K562 (cell line): ENCODE results near the gene DRC3. TPM values are rescaled to one million over a fixed set of nuclear protein-coding genes. Genes with fewer than 3 reads are reported as not detected.
A peak's percentile ranks its signal among the peaks of the same experiment; 100 is the strongest.

Source experiments
- BRD9 ChIP-seq: fragments of 450-650 bp; IDR thresholded peaks from 2 replicates; pipeline ENCODE4 v1.6.1; 2018; ENCODE audit warnings: low read depth; ENCODE audit not compliant: partially characterized antibody
- CEBPB ChIP-seq: fragments of 450-650 bp; IDR thresholded peaks from 2 replicates; pipeline ENCODE4 v1.6.1; 2016; ENCODE audit warnings: missing genetic modification characterization, missing compliant biosample characterization
- FOXK2 ChIP-seq, 2 experiments: fragments of 450-650 bp; IDR thresholded peaks in 1 of 2; conservative IDR thresholded peaks in 1 of 2; 2 replicates each; pipeline ENCODE4 v1.6.1; 2016; ENCODE audit warnings: low read depth in 2 of 2, mild to moderate bottlenecking in 1 of 2
- KLF6 ChIP-seq: fragments of 250-450 bp; sonication (Bioruptor Pico); IDR thresholded peaks from 2 replicates; pipeline ENCODE4 v1.4.0; 2020; ENCODE audit warnings: mild to moderate bottlenecking, moderate library complexity, borderline replicate concordance
- MED1 ChIP-seq: sonication (generic); formaldehyde crosslinking; IDR thresholded peaks from 2 replicates; pipeline ENCODE4 v1.8.1; 2023; ENCODE audit warnings: missing genetic modification reagents, borderline replicate concordance
- MTA1 ChIP-seq: fragments of 450-650 bp; IDR thresholded peaks from 2 replicates; pipeline ENCODE4 v1.6.1; 2017; ENCODE audit warnings: borderline replicate concordance
- SETDB1 ChIP-seq: IDR thresholded peaks from one replicate; pipeline ENCODE4 v1.6.1; 2012; ENCODE audit warnings: low read length, control low read depth, inconsistent platforms
- TAL1 ChIP-seq: fragments of 450-650 bp; IDR thresholded peaks from 2 replicates; pipeline ENCODE4 v1.6.1; 2016; ENCODE audit warnings: mild to moderate bottlenecking
- polyA plus RNA-seq, 8 experiments: library from polyadenylated mRNA; depleted of rRNA in 4 of 8; stranded (reverse) in 5 of 8; unstranded in 3 of 8; fragments of >200 nt; fragmentation: Nextera tagmentation in 2 of 8; fragmentation: Illumina TruSeq in 1 of 8; extraction: Ambion mirVana in 2 of 8; extraction: Trizol in 1 of 8; gene quantifications; 2 replicates each; pipeline versions ENCODE4 v1.2.1 to v1.2.3, GENCODE V29; 2011 to 2014; ENCODE audit warnings: inconsistent platforms in 1 of 8, missing spikeins in 1 of 8
- total RNA-seq, 7 experiments: library from RNA; depleted of rRNA in 6 of 7; stranded (reverse); fragments of >200 nt in 6 of 7; fragmentation: Illumina TruSeq in 2 of 7; extraction: Trizol in 2 of 7; gene quantifications; 2 replicates each; pipeline versions ENCODE4 v1.2.1 to v1.2.3, GENCODE V29; 2011 to 2021; ENCODE audit warnings: low replicate concordance in 1 of 7
- TF ChIP-seq, protein P1 (sequence below): IDR thresholded peaks from 2 replicates; pipeline ENCODE4 v1.6.1; 2016; ENCODE audit warnings: missing genetic modification characterization, missing compliant biosample characterization
- TF ChIP-seq, protein P2 (sequence below): IDR thresholded peaks from 2 replicates; pipeline ENCODE4 v1.6.1; 2011; ENCODE audit not compliant: insufficient read length; ENCODE audit errors: extremely low read depth
- TF ChIP-seq, protein P3 (sequence below): sonication (generic); formaldehyde crosslinking; IDR thresholded peaks from 2 replicates; pipeline ENCODE4 v1.9.0; 2022; ENCODE audit warnings: mild to moderate bottlenecking, missing genetic modification reagents
- TF ChIP-seq, protein P4 (sequence below): conservative IDR thresholded peaks from 2 replicates; pipeline ENCODE4 v1.6.1; 2011; ENCODE audit warnings: low read depth, mild to moderate bottlenecking, low read length; ENCODE audit not compliant: control insufficient read depth
- TF ChIP-seq, protein P5 (sequence below): fragments of 200-600 bp; sonication (generic); IDR thresholded peaks from one replicate; pipeline ENCODE4 v1.6.1; 2012; ENCODE audit warnings: mild to moderate bottlenecking, low read depth, low read length, inconsistent platforms

DRC3 gene
- total and polyA plus RNA-seq, 9 of the 15 experiments (the other 6 are each of a cell fraction or from before 2014, with no cell fraction given) = 0.10 to 0.84 (median 0.30) TPM; not detected in 3

DNA sequence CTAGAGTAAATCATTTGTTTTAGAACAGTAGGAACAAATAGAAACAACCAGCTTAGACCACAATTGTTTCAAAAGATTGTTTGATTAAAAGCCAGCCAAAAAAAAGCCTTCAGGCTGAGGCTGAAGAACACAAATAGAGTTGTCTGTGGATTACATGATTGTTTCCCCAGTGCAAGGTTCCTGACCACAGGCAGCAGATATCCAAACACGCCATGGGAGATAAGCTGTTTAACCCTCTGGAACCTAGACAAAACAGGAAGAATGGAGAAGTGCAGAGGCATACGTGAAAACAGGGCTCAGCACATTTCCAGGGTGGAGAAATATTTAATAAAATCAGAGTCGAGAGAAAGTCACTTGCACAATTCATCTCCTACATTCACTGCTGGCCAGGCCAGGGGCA is 45.3 kb downstream of the DRC3 start (continued):
- TF ChIP-seq FOXK2 (conservative IDR thresholded peaks at IDR 0.05 in 1 of 2, IDR thresholded peaks at IDR 0.05 in 1 of 2; ENCODE audit: low read depth in 2 of 2) = 0 out of 4 replicates have a peak, but pooled peaks of 1 of the 2 experiments have one; percentile 28
- no peak for TF ChIP-seq SETDB1
- no peak for TF ChIP-seq KLF6 (CRISPR knock-in tag)
- TF ChIP-seq CEBPB (tag) = no peak
- TF ChIP-seq, protein P1, sequence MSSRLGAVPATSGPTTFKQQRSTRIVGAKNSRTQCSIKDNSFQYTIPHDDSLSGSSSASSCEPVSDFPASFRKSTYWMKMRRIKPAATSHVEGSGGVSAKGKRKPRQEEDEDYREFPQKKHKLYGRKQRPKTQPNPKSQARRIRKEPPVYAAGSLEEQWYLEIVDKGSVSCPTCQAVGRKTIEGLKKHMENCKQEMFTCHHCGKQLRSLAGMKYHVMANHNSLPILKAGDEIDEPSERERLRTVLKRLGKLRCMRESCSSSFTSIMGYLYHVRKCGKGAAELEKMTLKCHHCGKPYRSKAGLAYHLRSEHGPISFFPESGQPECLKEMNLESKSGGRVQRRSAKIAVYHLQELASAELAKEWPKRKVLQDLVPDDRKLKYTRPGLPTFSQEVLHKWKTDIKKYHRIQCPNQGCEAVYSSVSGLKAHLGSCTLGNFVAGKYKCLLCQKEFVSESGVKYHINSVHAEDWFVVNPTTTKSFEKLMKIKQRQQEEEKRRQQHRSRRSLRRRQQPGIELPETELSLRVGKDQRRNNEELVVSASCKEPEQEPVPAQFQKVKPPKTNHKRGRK (tag) = no peak
- TF ChIP-seq MTA1 = no peak
- no peak for TF ChIP-seq BRD9
- TF ChIP-seq, protein P2, sequence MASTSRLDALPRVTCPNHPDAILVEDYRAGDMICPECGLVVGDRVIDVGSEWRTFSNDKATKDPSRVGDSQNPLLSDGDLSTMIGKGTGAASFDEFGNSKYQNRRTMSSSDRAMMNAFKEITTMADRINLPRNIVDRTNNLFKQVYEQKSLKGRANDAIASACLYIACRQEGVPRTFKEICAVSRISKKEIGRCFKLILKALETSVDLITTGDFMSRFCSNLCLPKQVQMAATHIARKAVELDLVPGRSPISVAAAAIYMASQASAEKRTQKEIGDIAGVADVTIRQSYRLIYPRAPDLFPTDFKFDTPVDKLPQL = no peak
- no peak for TF ChIP-seq MED1 (CRISPR knock-in tag)
- TF ChIP-seq, protein P3, sequence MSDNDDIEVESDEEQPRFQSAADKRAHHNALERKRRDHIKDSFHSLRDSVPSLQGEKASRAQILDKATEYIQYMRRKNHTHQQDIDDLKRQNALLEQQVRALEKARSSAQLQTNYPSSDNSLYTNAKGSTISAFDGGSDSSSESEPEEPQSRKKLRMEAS (CRISPR knock-in tag) = no peak
- TF ChIP-seq, protein P4, sequence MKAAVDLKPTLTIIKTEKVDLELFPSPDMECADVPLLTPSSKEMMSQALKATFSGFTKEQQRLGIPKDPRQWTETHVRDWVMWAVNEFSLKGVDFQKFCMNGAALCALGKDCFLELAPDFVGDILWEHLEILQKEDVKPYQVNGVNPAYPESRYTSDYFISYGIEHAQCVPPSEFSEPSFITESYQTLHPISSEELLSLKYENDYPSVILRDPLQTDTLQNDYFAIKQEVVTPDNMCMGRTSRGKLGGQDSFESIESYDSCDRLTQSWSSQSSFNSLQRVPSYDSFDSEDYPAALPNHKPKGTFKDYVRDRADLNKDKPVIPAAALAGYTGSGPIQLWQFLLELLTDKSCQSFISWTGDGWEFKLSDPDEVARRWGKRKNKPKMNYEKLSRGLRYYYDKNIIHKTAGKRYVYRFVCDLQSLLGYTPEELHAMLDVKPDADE = no peak
- peak; percentile 72 for TF ChIP-seq TAL1
- TF ChIP-seq, protein P5, sequence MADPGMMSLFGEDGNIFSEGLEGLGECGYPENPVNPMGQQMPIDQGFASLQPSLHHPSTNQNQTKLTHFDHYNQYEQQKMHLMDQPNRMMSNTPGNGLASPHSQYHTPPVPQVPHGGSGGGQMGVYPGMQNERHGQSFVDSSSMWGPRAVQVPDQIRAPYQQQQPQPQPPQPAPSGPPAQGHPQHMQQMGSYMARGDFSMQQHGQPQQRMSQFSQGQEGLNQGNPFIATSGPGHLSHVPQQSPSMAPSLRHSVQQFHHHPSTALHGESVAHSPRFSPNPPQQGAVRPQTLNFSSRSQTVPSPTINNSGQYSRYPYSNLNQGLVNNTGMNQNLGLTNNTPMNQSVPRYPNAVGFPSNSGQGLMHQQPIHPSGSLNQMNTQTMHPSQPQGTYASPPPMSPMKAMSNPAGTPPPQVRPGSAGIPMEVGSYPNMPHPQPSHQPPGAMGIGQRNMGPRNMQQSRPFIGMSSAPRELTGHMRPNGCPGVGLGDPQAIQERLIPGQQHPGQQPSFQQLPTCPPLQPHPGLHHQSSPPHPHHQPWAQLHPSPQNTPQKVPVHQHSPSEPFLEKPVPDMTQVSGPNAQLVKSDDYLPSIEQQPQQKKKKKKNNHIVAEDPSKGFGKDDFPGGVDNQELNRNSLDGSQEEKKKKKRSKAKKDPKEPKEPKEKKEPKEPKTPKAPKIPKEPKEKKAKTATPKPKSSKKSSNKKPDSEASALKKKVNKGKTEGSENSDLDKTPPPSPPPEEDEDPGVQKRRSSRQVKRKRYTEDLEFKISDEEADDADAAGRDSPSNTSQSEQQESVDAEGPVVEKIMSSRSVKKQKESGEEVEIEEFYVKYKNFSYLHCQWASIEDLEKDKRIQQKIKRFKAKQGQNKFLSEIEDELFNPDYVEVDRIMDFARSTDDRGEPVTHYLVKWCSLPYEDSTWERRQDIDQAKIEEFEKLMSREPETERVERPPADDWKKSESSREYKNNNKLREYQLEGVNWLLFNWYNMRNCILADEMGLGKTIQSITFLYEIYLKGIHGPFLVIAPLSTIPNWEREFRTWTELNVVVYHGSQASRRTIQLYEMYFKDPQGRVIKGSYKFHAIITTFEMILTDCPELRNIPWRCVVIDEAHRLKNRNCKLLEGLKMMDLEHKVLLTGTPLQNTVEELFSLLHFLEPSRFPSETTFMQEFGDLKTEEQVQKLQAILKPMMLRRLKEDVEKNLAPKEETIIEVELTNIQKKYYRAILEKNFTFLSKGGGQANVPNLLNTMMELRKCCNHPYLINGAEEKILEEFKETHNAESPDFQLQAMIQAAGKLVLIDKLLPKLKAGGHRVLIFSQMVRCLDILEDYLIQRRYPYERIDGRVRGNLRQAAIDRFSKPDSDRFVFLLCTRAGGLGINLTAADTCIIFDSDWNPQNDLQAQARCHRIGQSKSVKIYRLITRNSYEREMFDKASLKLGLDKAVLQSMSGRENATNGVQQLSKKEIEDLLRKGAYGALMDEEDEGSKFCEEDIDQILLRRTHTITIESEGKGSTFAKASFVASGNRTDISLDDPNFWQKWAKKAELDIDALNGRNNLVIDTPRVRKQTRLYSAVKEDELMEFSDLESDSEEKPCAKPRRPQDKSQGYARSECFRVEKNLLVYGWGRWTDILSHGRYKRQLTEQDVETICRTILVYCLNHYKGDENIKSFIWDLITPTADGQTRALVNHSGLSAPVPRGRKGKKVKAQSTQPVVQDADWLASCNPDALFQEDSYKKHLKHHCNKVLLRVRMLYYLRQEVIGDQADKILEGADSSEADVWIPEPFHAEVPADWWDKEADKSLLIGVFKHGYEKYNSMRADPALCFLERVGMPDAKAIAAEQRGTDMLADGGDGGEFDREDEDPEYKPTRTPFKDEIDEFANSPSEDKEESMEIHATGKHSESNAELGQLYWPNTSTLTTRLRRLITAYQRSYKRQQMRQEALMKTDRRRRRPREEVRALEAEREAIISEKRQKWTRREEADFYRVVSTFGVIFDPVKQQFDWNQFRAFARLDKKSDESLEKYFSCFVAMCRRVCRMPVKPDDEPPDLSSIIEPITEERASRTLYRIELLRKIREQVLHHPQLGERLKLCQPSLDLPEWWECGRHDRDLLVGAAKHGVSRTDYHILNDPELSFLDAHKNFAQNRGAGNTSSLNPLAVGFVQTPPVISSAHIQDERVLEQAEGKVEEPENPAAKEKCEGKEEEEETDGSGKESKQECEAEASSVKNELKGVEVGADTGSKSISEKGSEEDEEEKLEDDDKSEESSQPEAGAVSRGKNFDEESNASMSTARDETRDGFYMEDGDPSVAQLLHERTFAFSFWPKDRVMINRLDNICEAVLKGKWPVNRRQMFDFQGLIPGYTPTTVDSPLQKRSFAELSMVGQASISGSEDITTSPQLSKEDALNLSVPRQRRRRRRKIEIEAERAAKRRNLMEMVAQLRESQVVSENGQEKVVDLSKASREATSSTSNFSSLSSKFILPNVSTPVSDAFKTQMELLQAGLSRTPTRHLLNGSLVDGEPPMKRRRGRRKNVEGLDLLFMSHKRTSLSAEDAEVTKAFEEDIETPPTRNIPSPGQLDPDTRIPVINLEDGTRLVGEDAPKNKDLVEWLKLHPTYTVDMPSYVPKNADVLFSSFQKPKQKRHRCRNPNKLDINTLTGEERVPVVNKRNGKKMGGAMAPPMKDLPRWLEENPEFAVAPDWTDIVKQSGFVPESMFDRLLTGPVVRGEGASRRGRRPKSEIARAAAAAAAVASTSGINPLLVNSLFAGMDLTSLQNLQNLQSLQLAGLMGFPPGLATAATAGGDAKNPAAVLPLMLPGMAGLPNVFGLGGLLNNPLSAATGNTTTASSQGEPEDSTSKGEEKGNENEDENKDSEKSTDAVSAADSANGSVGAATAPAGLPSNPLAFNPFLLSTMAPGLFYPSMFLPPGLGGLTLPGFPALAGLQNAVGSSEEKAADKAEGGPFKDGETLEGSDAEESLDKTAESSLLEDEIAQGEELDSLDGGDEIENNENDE = no peak
